HCT116 (cell line): ENCODE results near the gene AFDN. TPM values are rescaled to one million over a fixed set of nuclear protein-coding genes. Genes with fewer than 3 reads are reported as not detected.

Experiments
- ATAC-seq: fragments of 200-7000 bp; cut with Tn5 transposase; 2 replicates; pipeline ENCODE4 v1.9.1; 2020; ENCODE audit warnings: mild to moderate bottlenecking, moderate library complexity
- BruUV-seq: library from RNA; stranded (reverse); fragments of 400-500 nt; replicated peaks from 2 replicates; lab custom pipeline; 2021; lab: Mats Ljungman, UMichigan
- CTCF ChIA-PET: fragments of 300-600 bp; sonication (Branson Sonifier 250); formaldehyde crosslinking; loops from one replicate; lab custom pipeline; 2021; ENCODE audit warnings: antibody characterized with exemption; lab: Charles Lee
- POLR2A ChIA-PET: fragments of 300-600, 350-600 bp; sonication (Branson Sonifier 250); formaldehyde crosslinking; loops from one replicate; lab custom pipeline; 2021; ENCODE audit warnings: antibody characterized with exemption; lab: Charles Lee
- RAD21 ChIA-PET, 2 experiments: fragments of 300-600 bp; sonication (Branson Sonifier 250); formaldehyde crosslinking; loops; one replicate each; lab custom pipeline; 2023; ENCODE audit warnings: low total read pairs in 2 of 2; ENCODE audit not compliant: uncharacterized antibody in 2 of 2, unreplicated experiment in 2 of 2, low non-redundant PET in 1 of 2; lab: Charles Lee
- DNase-seq: peaks from one replicate; pipeline ENCODE4 v3.0.0-alpha.2; 2010; ENCODE audit warnings: low read depth, low spot score
- H2AFZ ChIP-seq: fragments of 200-600 bp; shearing (Covaris generic), sonication (generic); 2 replicates; pipeline ENCODE4 v1.6.1; 2017; ENCODE audit warnings: low read depth, mixed run types, mixed read lengths, antibody characterized with exemption, low read length; ENCODE audit not compliant: poor library complexity, severe bottlenecking
- H3K27ac ChIP-seq: 2 replicates; pipeline ENCODE4 v1.5.1; 2012; ENCODE audit warnings: low read depth, low read length
- H3K27me3 ChIP-seq: fragments of 200-600 bp; sonication (generic); 2 replicates; pipeline ENCODE4 v1.6.1; 2016; ENCODE audit warnings: mixed run types, low read length, mixed read lengths; ENCODE audit not compliant: insufficient read depth
- H3K36me3 ChIP-seq, 2 experiments: fragments of 200-500 bp in 1 of 2; fragments of 200-600 bp in 1 of 2; sonication (Bioruptor generic) in 1 of 2; sonication (generic) in 1 of 2; 2 replicates each; pipeline versions ENCODE4 v1.5.1 to v1.6.1; 2014 to 2016; ENCODE audit warnings: low read length in 2 of 2, inconsistent platforms in 1 of 2, mixed read lengths in 1 of 2, mixed run types in 1 of 2; ENCODE audit not compliant: insufficient read depth in 2 of 2, control insufficient read depth in 1 of 2
- H3K4me1 ChIP-seq, 2 experiments: fragments of 200-600 bp in 1 of 2; sonication (generic) in 1 of 2; 2 replicates each; pipeline versions ENCODE4 v1.5.1 to v1.6.1; 2012 to 2017; ENCODE audit warnings: low read length in 2 of 2, inconsistent platforms in 1 of 2, mild to moderate bottlenecking in 1 of 2, mixed read lengths in 1 of 2, mixed run types in 1 of 2, moderate library complexity in 1 of 2; ENCODE audit not compliant: insufficient read depth in 2 of 2, control insufficient read depth in 1 of 2
- H3K4me2 ChIP-seq: fragments of 200-600 bp; sonication (generic); 2 replicates; pipeline ENCODE4 v1.6.1; 2017; ENCODE audit warnings: mixed run types, low read length, mixed read lengths
- H3K4me3 ChIP-seq, 2 experiments: fragments of 200-600 bp in 1 of 2; sonication (generic) in 1 of 2; replicated peaks in 1 of 2; 2 replicates each; pipeline ENCODE4 v1.5.1; 2011 to 2016; ENCODE audit warnings: low read length in 2 of 2, control low read depth in 1 of 2, low read depth in 1 of 2, mild to moderate bottlenecking in 1 of 2, mixed read lengths in 1 of 2, mixed run types in 1 of 2
- H3K79me2 ChIP-seq: fragments of 200-600 bp; sonication (generic); 2 replicates; pipeline ENCODE4 v1.6.1; 2017; ENCODE audit warnings: mild to moderate bottlenecking, mixed run types, low read length, moderate library complexity, mixed read lengths; ENCODE audit not compliant: insufficient read depth
- H3K9ac ChIP-seq: fragments of 200-600 bp; sonication (generic); 2 replicates; pipeline ENCODE4 v1.6.1; 2016; ENCODE audit warnings: low read length, mixed read lengths
- H3K9me2 ChIP-seq: fragments of 200-600 bp; sonication (generic), shearing (Covaris generic); 2 replicates; pipeline ENCODE4 v1.6.1; 2017; ENCODE audit warnings: mixed run types, mild to moderate bottlenecking, moderate library complexity; ENCODE audit not compliant: insufficient read depth
- H3K9me3 ChIP-seq, 2 experiments: fragments of 200-500 bp in 1 of 2; fragments of 200-600 bp in 1 of 2; sonication (Bioruptor generic) in 1 of 2; sonication (generic) in 1 of 2; 2 replicates each; pipeline ENCODE4 v1.6.1; 2014 to 2017; ENCODE audit warnings: low read length in 2 of 2, mixed read lengths in 2 of 2, inconsistent platforms in 1 of 2, low read depth in 1 of 2, mild to moderate bottlenecking in 1 of 2, mixed run types in 1 of 2, moderate library complexity in 1 of 2; ENCODE audit not compliant: control insufficient read depth in 1 of 2, insufficient read depth in 1 of 2
- H4K20me1 ChIP-seq: fragments of 200-600 bp; sonication (generic), shearing (Covaris generic); 2 replicates; pipeline ENCODE4 v1.6.1; 2017; ENCODE audit warnings: mixed run types, mild to moderate bottlenecking, moderate library complexity; ENCODE audit not compliant: insufficient read depth
- RAD21 ChIP-seq: IDR thresholded peaks from 2 replicates; pipeline ENCODE4 v1.6.1; 2012; ENCODE audit warnings: low read depth, mild to moderate bottlenecking
- intact Hi-C: fragments of 100-400 bp; cut with micrococcal nuclease; formaldehyde crosslinking; loops from 2 replicates; pipeline ENCODE4 v1.10.0; 2022
- total RNA-seq: library from RNA; stranded (reverse); gene quantifications from one replicate; pipeline ENCODE4 v1.2.1, GENCODE V29; 2021; ENCODE audit not compliant: unreplicated experiment
- TF ChIP-seq, protein P1 (sequence below), 3 experiments: fragments of 200-600 bp in 1 of 3; sonication (generic) in 1 of 3; IDR thresholded peaks in 2 of 3; conservative IDR thresholded peaks in 1 of 3; 2 replicates each; pipeline ENCODE4 v1.5.1; 2012 to 2017; ENCODE audit warnings: low read depth in 2 of 3, low read length in 2 of 3, antibody characterized with exemption in 1 of 3, borderline replicate concordance in 1 of 3, control low read depth in 1 of 3, mild to moderate bottlenecking in 1 of 3, mixed read lengths in 1 of 3, mixed run types in 1 of 3, moderate library complexity in 1 of 3; ENCODE audit not compliant: insufficient read depth in 1 of 3

The AFDN gene
- total RNA-seq, 1 experiment from 2014 or later: 59.4 TPM

DNA sequence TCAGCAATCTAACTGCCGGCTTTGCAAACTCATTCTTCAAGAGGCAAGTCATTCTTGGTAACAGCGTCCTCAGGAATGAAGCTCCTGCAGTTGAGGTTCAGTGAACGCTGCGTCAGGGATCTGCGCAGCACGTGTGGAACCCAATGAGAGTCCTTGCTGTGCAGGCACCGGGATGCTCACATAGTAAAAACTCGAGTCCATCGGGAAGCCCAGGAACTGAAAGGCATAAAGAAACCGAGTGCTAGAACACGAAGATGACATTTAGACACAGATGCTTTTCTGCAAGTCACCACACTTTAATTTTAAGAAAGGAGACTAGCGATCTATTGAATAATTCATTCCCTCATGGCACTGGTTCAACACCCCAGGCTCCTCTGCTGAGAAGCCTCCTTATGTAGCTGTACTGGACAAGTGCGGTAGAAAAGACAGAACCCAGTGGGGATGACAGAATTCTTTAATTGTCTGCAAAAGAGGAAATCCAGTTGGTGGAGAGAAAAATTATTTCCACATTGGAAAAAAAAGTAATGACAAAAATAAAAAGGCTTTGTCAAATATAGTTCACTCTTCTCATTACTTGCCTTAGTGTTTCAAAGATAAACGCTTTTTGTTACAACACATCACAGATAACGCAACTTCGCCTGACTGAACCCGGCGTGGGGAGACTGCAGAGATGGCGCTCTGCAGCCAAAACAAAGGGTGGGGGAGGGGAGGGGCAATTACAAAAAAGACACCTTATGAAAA is 1.9 kb upstream of the AFDN start:
- H3K4me3 ChIP-seq: no peak overlapping the region
- CTCF ChIA-PET: no interaction called here

More for the DNA sequence above, 1.9 kb upstream of the AFDN start:
- Histone ChIP-seq H3K9me2 (no peaks in the 10 kb centered on the region), H3K9ac (no peak overlapping the region), H2AFZ (no peak overlapping the region), H3K4me1 (peaks cover 7 to 32% of the 10 kb centered on the region in 2 experiments; a peak in 3 of 4 replicates), H3K27me3 (no peaks in the 10 kb centered on the region), H4K20me1 (peaks cover 17% of the 10 kb centered on the region; the same call in 1 of the 2 replicates), H3K9me3 (no peaks in the 10 kb centered on the region), H3K36me3 (no peaks in the 10 kb centered on the region), H3K79me2 (peaks cover 23% of the 10 kb centered on the region), H3K27ac (no peak overlapping the region), H3K4me2 (peak overlapping the region; percentile 98; the same call in 1 of the 2 replicates)
- ChIA-PET POLR2A (no interaction called here), RAD21 (no interaction called here)
- BruUV-seq: no TSS peak
- intact Hi-C loops: no loop called here
- ATAC-seq (no peak), DNase-seq (no peak)
- TF ChIP-seq RAD21: no peak
- TF ChIP-seq, protein P1, sequence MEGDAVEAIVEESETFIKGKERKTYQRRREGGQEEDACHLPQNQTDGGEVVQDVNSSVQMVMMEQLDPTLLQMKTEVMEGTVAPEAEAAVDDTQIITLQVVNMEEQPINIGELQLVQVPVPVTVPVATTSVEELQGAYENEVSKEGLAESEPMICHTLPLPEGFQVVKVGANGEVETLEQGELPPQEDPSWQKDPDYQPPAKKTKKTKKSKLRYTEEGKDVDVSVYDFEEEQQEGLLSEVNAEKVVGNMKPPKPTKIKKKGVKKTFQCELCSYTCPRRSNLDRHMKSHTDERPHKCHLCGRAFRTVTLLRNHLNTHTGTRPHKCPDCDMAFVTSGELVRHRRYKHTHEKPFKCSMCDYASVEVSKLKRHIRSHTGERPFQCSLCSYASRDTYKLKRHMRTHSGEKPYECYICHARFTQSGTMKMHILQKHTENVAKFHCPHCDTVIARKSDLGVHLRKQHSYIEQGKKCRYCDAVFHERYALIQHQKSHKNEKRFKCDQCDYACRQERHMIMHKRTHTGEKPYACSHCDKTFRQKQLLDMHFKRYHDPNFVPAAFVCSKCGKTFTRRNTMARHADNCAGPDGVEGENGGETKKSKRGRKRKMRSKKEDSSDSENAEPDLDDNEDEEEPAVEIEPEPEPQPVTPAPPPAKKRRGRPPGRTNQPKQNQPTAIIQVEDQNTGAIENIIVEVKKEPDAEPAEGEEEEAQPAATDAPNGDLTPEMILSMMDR (IDR thresholded peaks at IDR 0.05 in 2 of 3, conservative IDR thresholded peaks at IDR 0.05 in 1 of 3; ENCODE audit: borderline replicate concordance in 1 of 3, insufficient read depth in 1 of 3, low read depth in 2 of 3, low read length in 2 of 3): no peak
